NCI-H2196 (cell line): ENCODE measurements around the gene CDH4.

Experiments
- DNase-seq: peaks from one replicate; lab custom pipeline; 2025; ENCODE audit not compliant: unreplicated experiment; lab: John Stamatoyannopoulos, UW

Gene CDH4

GRCh38 chr20:61806995-61807394, 554.9 kb downstream of the CDH4 start:
- no peak for DNase-seq

- peak; percentile 72 for DNase-seq
Measured at GRCh38 chr20:61807471-61808160, 555.6 kb downstream of the CDH4 start.

- no peak for DNase-seq
Measured at GRCh38 chr20:61808447-61808846, 556.4 kb downstream of the CDH4 start.

GRCh38 chr20:61809006-61809770, 557.1 kb downstream of the CDH4 start:
- DNase-seq = no peak

GRCh38 chr20:61810066-61810737, 558.1 kb downstream of the CDH4 start:
- no peak for DNase-seq

GRCh38 chr20:61810738-61811135, 558.7 kb downstream of the CDH4 start:
- no peak for DNase-seq

GRCh38 chr20:61811166-61811565, 559.1 kb downstream of the CDH4 start:
- DNase-seq = no peak

- DNase-seq = no peak
Measured at GRCh38 chr20:61812121-61812844, 560.2 kb downstream of the CDH4 start.

- no peak for DNase-seq
Measured at GRCh38 chr20:61812845-61813485, 560.9 kb downstream of the CDH4 start.

GRCh38 chr20:61813791-61814190, 561.7 kb downstream of the CDH4 start:
- no peak for DNase-seq

- no peak for DNase-seq
Measured at GRCh38 chr20:61814244-61814643, 562.2 kb downstream of the CDH4 start.

GRCh38 chr20:61814726-61815125, 562.7 kb downstream of the CDH4 start:
- no peak for DNase-seq

- DNase-seq = no peak
Measured at GRCh38 chr20:61815176-61815575, 563.1 kb downstream of the CDH4 start.

GRCh38 chr20:61815678-61816077, 563.6 kb downstream of the CDH4 start:
- no peak for DNase-seq

- no peak for DNase-seq
Measured at GRCh38 chr20:61816606-61817460, 564.8 kb downstream of the CDH4 start.

GRCh38 chr20:61817575-61817974, 565.5 kb downstream of the CDH4 start:
- no peak for DNase-seq

- DNase-seq = no peak
Measured at GRCh38 chr20:61818746-61819573, 566.9 kb downstream of the CDH4 start.

GRCh38 chr20:61819574-61819846, 567.4 kb downstream of the CDH4 start:
- no peak for DNase-seq
